K562 (cell line): ENCODE measurements around the gene TENM4. TPM values are rescaled to one million over a fixed set of nuclear protein-coding genes. Genes with fewer than 3 reads are reported as not detected.

Source experiments
- ATAC-seq: fragments of 200-7000 bp; cut with Tn5 transposase; 3 replicates; pipeline ENCODE4 v1.9.1; 2020; ENCODE audit warnings: moderate library complexity
- BruUV-seq: library from RNA; stranded (reverse); fragments of 400-500 nt; replicated peaks from 2 replicates; lab custom pipeline; 2021; lab: Mats Ljungman, UMichigan
- CTCF ChIA-PET: fragments of 300-600 bp; formaldehyde crosslinking; extraction: SDS; loops from one replicate; lab custom pipeline; 2021; ENCODE audit warnings: low intra/inter-chr PET ratio; lab: Yijun Ruan, JAX
- POLR2A ChIA-PET: fragments of 300-600, 350-650 bp; sonication (Branson Sonifier 250); formaldehyde crosslinking; extraction: SDS; loops from one replicate; lab custom pipeline; 2021; ENCODE audit warnings: antibody characterized with exemption, inconsistent platforms; lab: Yijun Ruan, JAX
- DNase-seq, 4 experiments: peaks; one replicate each; pipeline versions ENCODE4 v3.0.0 to v3.0.0-alpha.2; 2011 to 2018; ENCODE audit warnings: low spot score in 3 of 4, mixed read lengths in 3 of 4; ENCODE audit errors: extremely low read depth in 1 of 4
- FAIRE-seq: peaks from 2 replicates; lab custom pipeline; 2011; peaks lifted over from hg19 to GRCh38; lab: Jason Lieb, UNC
- H2AFZ ChIP-seq: 2 replicates; pipeline ENCODE4 v1.6.0; 2011; ENCODE audit warnings: low read depth, low read length, control low read depth, inconsistent platforms
- H3K27ac ChIP-seq: fragments of 200-600 bp; 3 replicates; pipeline ENCODE4 v1.8.0; 2011; ENCODE audit warnings: low read depth, mild to moderate bottlenecking, control low read depth, inconsistent platforms, low read length, moderate library complexity, mixed read lengths; ENCODE audit errors: extremely low read depth
- H3K27me3 ChIP-seq, 2 experiments: fragments of 300-600 bp in 1 of 2; 2 replicates in 1 of 2; 3 replicates in 1 of 2; pipeline versions ENCODE4 v1.6.0 to v1.8.0; 2011; ENCODE audit warnings: inconsistent platforms in 2 of 2, low read length in 2 of 2, mild to moderate bottlenecking in 1 of 2, mixed read lengths in 1 of 2, moderate library complexity in 1 of 2; ENCODE audit not compliant: control insufficient read depth in 2 of 2, insufficient read depth in 2 of 2
- H3K36me3 ChIP-seq: fragments of 300-600 bp; 3 replicates; pipeline ENCODE4 v1.8.0; 2011; ENCODE audit warnings: mild to moderate bottlenecking, low read length, inconsistent platforms; ENCODE audit not compliant: control insufficient read depth, insufficient read depth
- H3K4me1 ChIP-seq, 2 experiments: fragments of 200-600 bp in 1 of 2; replicated peaks in 1 of 2; 2 replicates in 1 of 2; 3 replicates in 1 of 2; pipeline versions ENCODE4 v1.5.1 to v1.8.0; 2011; ENCODE audit warnings: inconsistent platforms in 2 of 2, low read length in 2 of 2, mild to moderate bottlenecking in 1 of 2, mixed read lengths in 1 of 2, moderate library complexity in 1 of 2; ENCODE audit not compliant: control insufficient read depth in 2 of 2, insufficient read depth in 2 of 2
- H3K4me2 ChIP-seq: 2 replicates; pipeline ENCODE4 v1.6.1; 2011; ENCODE audit warnings: low read length, control low read depth, inconsistent platforms, mixed read lengths; ENCODE audit not compliant: insufficient read depth
- H3K4me3 ChIP-seq: fragments of 200-600 bp; sonication (generic), shearing (Covaris generic); 2 replicates; pipeline ENCODE4 v1.5.1; 2016; ENCODE audit warnings: control low read depth, inconsistent platforms
- H3K79me2 ChIP-seq: fragments of 200-600 bp; 3 replicates; pipeline ENCODE4 v1.8.0; 2011; ENCODE audit warnings: low read length, inconsistent platforms; ENCODE audit not compliant: control insufficient read depth, insufficient read depth
- H3K9ac ChIP-seq, 2 experiments: 2 replicates each; pipeline versions ENCODE4 v1.6.0 to v1.6.1; 2011; ENCODE audit warnings: low read depth in 2 of 2, low read length in 2 of 2, control low read depth in 1 of 2, inconsistent platforms in 1 of 2, mild to moderate bottlenecking in 1 of 2, mixed read lengths in 1 of 2; ENCODE audit not compliant: insufficient read depth in 1 of 2
- H3K9me1 ChIP-seq: one replicate; pipeline ENCODE4 v1.6.0; 2011; ENCODE audit warnings: inconsistent platforms, mild to moderate bottlenecking, low read length, moderate library complexity; ENCODE audit not compliant: control insufficient read depth, insufficient read depth
- H3K9me3 ChIP-seq: replicated peaks from 2 replicates; pipeline ENCODE4 v1.5.1; 2011; ENCODE audit warnings: low read depth, low read length, inconsistent platforms; ENCODE audit not compliant: control insufficient read depth, insufficient read depth
- H4K20me1 ChIP-seq: replicated peaks from 2 replicates; pipeline ENCODE4 v1.6.1; 2011; ENCODE audit warnings: low read length, inconsistent platforms, mixed read lengths; ENCODE audit not compliant: control insufficient read depth, insufficient read depth
- CAMTA2 ChIP-seq: fragments of 250-450 bp; sonication (Bioruptor Pico); conservative IDR thresholded peaks from 2 replicates; pipeline ENCODE4 v1.5.1; 2022
- CEBPG ChIP-seq, 3 experiments: fragments of 200-800 bp in 1 of 3; sonication (Bioruptor generic) in 1 of 3; sonication (generic) in 1 of 3; formaldehyde crosslinking in 1 of 3; IDR thresholded peaks in 2 of 3; conservative IDR thresholded peaks in 1 of 3; 2 replicates each; pipeline versions ENCODE4 v1.6.1 to v1.8.0; 2016 to 2022; ENCODE audit warnings: missing compliant biosample characterization in 2 of 3, missing genetic modification characterization in 2 of 3, mild to moderate bottlenecking in 1 of 3, missing genetic modification reagents in 1 of 3
- ETV5 ChIP-seq: sonication (generic); formaldehyde crosslinking; IDR thresholded peaks from 2 replicates; pipeline ENCODE4 v1.4.0; 2020; ENCODE audit warnings: low read depth, mild to moderate bottlenecking, missing genetic modification reagents
- GTF2E2 ChIP-seq: fragments of 200-800 bp; sonication (Bioruptor generic); IDR thresholded peaks from 2 replicates; pipeline ENCODE4 v1.6.1; 2016; ENCODE audit warnings: missing genetic modification characterization, missing compliant biosample characterization
- HEY1 ChIP-seq: fragments of 250-450 bp; sonication (Bioruptor Pico); IDR thresholded peaks from 2 replicates; pipeline ENCODE4 v1.5.0; 2020; ENCODE audit warnings: mild to moderate bottlenecking, moderate library complexity, borderline replicate concordance
- KAT8 ChIP-seq: fragments of 450-650 bp; IDR thresholded peaks from 2 replicates; pipeline ENCODE4 v1.6.1; 2016; ENCODE audit warnings: low read depth, mild to moderate bottlenecking
- KDM4B ChIP-seq, 2 experiments: fragments of 450-650 bp in 1 of 2; sonication (generic) in 1 of 2; IDR thresholded peaks; 2 replicates each; pipeline ENCODE4 v1.6.1; 2016 to 2017; ENCODE audit warnings: borderline replicate concordance in 2 of 2, antibody characterized with exemption in 1 of 2, low read depth in 1 of 2, mild to moderate bottlenecking in 1 of 2
- KLF1 ChIP-seq: fragments of 450-650 bp; IDR thresholded peaks from 2 replicates; pipeline ENCODE4 v1.6.1; 2016; ENCODE audit warnings: missing genetic modification characterization, missing compliant biosample characterization
- MBD2 ChIP-seq: sonication (generic); IDR thresholded peaks from 2 replicates; pipeline ENCODE4 v1.6.1; 2016; ENCODE audit warnings: low read depth, borderline replicate concordance
- MEF2D ChIP-seq: conservative IDR thresholded peaks from 2 replicates; pipeline ENCODE4 v1.6.1; 2016; ENCODE audit warnings: low read depth, missing genetic modification characterization, missing compliant biosample characterization
- MEIS2 ChIP-seq: fragments of 450-650 bp; IDR thresholded peaks from 2 replicates; pipeline ENCODE4 v1.6.1; 2014; ENCODE audit warnings: mild to moderate bottlenecking; ENCODE audit not compliant: partially characterized antibody
- MTA2 ChIP-seq: fragments of 450-650 bp; IDR thresholded peaks from 2 replicates; pipeline ENCODE4 v1.6.1; 2016; ENCODE audit warnings: low read depth
- MTF1 ChIP-seq: fragments of 250-450 bp; sonication (Bioruptor Pico); IDR thresholded peaks from 2 replicates; pipeline ENCODE4 v1.9.0; 2021; ENCODE audit warnings: moderate library complexity, mild to moderate bottlenecking, inconsistent platforms, borderline replicate concordance
- NR3C1 ChIP-seq: sonication (generic); formaldehyde crosslinking; IDR thresholded peaks from 2 replicates; pipeline ENCODE4 v1.8.1; 2022; ENCODE audit warnings: missing genetic modification reagents
- POLR2A ChIP-seq: fragments of 450-650 bp; conservative IDR thresholded peaks from 2 replicates; pipeline ENCODE4 v1.6.1; 2016
- RBBP5 ChIP-seq: fragments of 200-600 bp; sonication (generic); IDR thresholded peaks from 2 replicates; pipeline ENCODE4 v1.6.1; 2012; ENCODE audit warnings: borderline replicate concordance, mild to moderate bottlenecking, low read length, control low read depth, inconsistent platforms; ENCODE audit not compliant: insufficient read depth, poor library complexity, severe bottlenecking
- RHOXF2B ChIP-seq: fragments of 250-450 bp; sonication (Bioruptor Pico); conservative IDR thresholded peaks from 2 replicates; pipeline ENCODE4 v1.5.1; 2021
- SETDB1 ChIP-seq: IDR thresholded peaks from one replicate; pipeline ENCODE4 v1.6.1; 2012; ENCODE audit warnings: low read length, control low read depth, inconsistent platforms
- SMARCB1 ChIP-seq: IDR thresholded peaks from 2 replicates; pipeline ENCODE4 v1.6.1; 2011; ENCODE audit warnings: improper control_type of control experiment, low read depth; ENCODE audit not compliant: insufficient read length
- TFAM ChIP-seq: fragments of 250-450 bp; sonication (Bioruptor Pico); conservative IDR thresholded peaks from 2 replicates; pipeline ENCODE4 v1.5.0; 2021; ENCODE audit warnings: mild to moderate bottlenecking, moderate library complexity
- ZC3H8 ChIP-seq: fragments of 450-650 bp; IDR thresholded peaks from 2 replicates; pipeline ENCODE4 v1.6.1; 2017
- WGBS: fragments of 100-300 bp; shearing (Covaris generic); methylation state at CpG from one replicate; pipeline ENCODE4 v1.1.6; 2016; ENCODE audit warnings: low coverage, mixed read lengths; ENCODE audit not compliant: insufficient coverage; ENCODE audit errors: missing lambda C conversion rate; 5-methylcytosine and 5-hydroxymethylcytosine counted together
- in situ Hi-C: fragments of 300-500 bp; cut with MboI; formaldehyde crosslinking; loops from 4 replicates; pipeline ENCODE4 v1.15.0; 2018; ENCODE audit warnings: inconsistent platforms, mixed read lengths
- intact Hi-C: fragments of 100-400 bp; cut with micrococcal nuclease; formaldehyde crosslinking; loops from 2 replicates; pipeline ENCODE4 v1.14.2; 2022
- polyA plus RNA-seq, 8 experiments: library from polyadenylated mRNA; depleted of rRNA in 4 of 8; stranded (reverse) in 5 of 8; unstranded in 3 of 8; fragments of >200 nt; fragmentation: Nextera tagmentation in 2 of 8; fragmentation: Illumina TruSeq in 1 of 8; extraction: Ambion mirVana in 2 of 8; extraction: Trizol in 1 of 8; gene quantifications; 2 replicates each; pipeline versions ENCODE4 v1.2.1 to v1.2.3, GENCODE V29; 2011 to 2014; ENCODE audit warnings: inconsistent platforms in 1 of 8, missing spikeins in 1 of 8
- total RNA-seq, 7 experiments: library from RNA; depleted of rRNA in 6 of 7; stranded (reverse); fragments of >200 nt in 6 of 7; fragmentation: Illumina TruSeq in 2 of 7; extraction: Trizol in 2 of 7; gene quantifications; 2 replicates each; pipeline versions ENCODE4 v1.2.1 to v1.2.3, GENCODE V29; 2011 to 2021; ENCODE audit warnings: low replicate concordance in 1 of 7
- TF ChIP-seq, protein P1 (sequence below): fragments of 450-650 bp; IDR thresholded peaks from 2 replicates; pipeline ENCODE4 v1.6.1; 2016; ENCODE audit warnings: borderline replicate concordance

The TENM4 gene
- total and polyA plus RNA-seq, 9 of the 15 experiments (the other 6 are each of a cell fraction or from before 2014, with no cell fraction given): 0.16 TPM; not detected in 8

DNA sequence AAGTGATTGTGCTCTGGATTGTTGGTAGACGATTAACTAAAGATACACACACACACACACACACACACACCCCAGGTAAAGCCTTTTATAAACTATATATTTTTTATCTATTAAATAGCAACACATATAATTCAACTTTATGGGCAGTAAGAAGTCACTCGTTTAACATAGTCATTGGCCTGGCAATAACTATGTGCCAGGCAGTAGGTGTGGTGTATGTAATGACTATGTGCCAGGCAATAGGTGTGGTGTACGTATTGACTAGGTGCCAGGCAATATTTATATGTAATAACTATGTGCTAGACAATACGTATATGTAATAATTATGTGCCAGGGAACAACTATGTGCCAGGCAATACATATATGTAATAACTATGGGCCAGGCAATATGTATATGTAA lies 40.0 kb upstream of the TENM4 start (continued):
- TF ChIP-seq RBBP5: no peak
- no peak for TF ChIP-seq ETV5
- TF ChIP-seq, all 486 proteins: peak for 0

DNA sequence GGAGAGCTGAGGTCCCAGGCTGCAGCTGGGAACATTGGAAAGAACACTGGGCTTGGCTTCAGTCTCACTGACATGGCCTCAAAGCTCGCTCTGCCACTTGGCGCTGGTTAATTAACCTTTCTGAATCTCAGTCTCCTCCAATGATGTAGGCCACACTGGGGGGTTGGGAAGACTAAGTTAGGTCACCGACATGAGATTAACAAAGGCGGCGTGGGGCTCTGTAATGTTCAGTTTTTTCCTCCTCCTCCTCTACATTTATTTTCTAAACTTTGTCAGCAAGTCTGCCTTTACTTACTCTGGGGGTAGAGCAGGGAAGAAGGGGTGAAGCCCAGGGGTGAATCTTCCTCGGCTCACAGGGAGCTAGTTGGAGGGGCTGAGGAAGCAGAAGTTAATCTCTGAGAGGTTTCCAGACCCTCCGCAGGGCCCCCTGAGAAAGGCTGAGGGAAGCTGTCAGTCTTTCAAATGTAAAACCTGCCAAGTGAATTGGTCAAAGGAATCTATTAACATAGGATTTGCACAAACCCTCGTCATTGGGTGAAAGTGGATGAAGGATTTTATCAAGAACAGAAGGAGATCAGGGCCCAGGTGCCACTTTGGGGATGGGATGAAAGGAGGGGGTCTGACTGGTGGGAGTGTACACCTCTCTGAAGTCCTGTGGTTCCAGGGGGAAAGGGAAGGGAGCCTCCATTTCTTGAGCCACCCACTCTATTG lies 32.1 kb upstream of the TENM4 start:
- Histone ChIP-seq H4K20me1 (no peaks in the 10 kb centered on the region), H3K4me3 (no peak overlapping the region), H3K9me3 (no peaks in the 10 kb centered on the region), H3K4me1 (no peaks in the 10 kb centered on the region), H3K27ac (no peak overlapping the region), H3K79me2 (no peaks in the 10 kb centered on the region), H3K9me1 (no peaks in the 10 kb centered on the region), H3K4me2 (no peak overlapping the region), H3K36me3 (no peaks in the 10 kb centered on the region), H3K27me3 (no peaks in the 10 kb centered on the region), H2AFZ (no peak overlapping the region), H3K9ac (no peak overlapping the region)
- 2% methylated on average over 8 of the region's 8 CpGs for WGBS
- ATAC-seq (no peak), FAIRE-seq (no peak), DNase-seq (no peak)
- no TSS peak for BruUV-seq
- CTCF ChIA-PET: interaction anchor here (1.1 kb wide), 1 partner anchor 828 kb away, joined by 4 read pairs; no protein-coding TSS in a partner anchor
- intact Hi-C loops: no loop called here
- in situ Hi-C loops: no loop called here
- TF ChIP-seq TFAM (CRISPR knock-in tag) (no peak), HEY1 (CRISPR knock-in tag) (no peak), RHOXF2B (no peak), MTA2 (no peak), MEF2D (no peak), GTF2E2 (tag) (no peak), CAMTA2 (CRISPR knock-in tag) (no peak), MTF1 (CRISPR knock-in tag) (no peak), MEIS2 (no peak), KLF1 (no peak), CEBPG (CRISPR knock-in tag; IDR thresholded peaks at IDR 0.05) (no peak), CEBPG (tag; conservative IDR thresholded peaks at IDR 0.05 in 1 of 2, IDR thresholded peaks at IDR 0.05 in 1 of 2) (no peak), SMARCB1 (no peak), KDM4B (IDR thresholded peaks at IDR 0.05; ENCODE audit: borderline replicate concordance in 2 of 2, low read depth in 1 of 2) (no peak), NR3C1 (no peak), KAT8 (no peak), POLR2A (no peak), ZC3H8 (no peak), MBD2 (no peak), SETDB1 (no peak)
- TF ChIP-seq, protein P1, sequence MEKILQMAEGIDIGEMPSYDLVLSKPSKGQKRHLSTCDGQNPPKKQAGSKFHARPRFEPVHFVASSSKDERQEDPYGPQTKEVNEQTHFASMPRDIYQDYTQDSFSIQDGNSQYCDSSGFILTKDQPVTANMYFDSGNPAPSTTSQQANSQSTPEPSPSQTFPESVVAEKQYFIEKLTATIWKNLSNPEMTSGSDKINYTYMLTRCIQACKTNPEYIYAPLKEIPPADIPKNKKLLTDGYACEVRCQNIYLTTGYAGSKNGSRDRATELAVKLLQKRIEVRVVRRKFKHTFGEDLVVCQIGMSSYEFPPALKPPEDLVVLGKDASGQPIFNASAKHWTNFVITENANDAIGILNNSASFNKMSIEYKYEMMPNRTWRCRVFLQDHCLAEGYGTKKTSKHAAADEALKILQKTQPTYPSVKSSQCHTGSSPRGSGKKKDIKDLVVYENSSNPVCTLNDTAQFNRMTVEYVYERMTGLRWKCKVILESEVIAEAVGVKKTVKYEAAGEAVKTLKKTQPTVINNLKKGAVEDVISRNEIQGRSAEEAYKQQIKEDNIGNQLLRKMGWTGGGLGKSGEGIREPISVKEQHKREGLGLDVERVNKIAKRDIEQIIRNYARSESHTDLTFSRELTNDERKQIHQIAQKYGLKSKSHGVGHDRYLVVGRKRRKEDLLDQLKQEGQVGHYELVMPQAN: no peak
- POLR2A ChIA-PET: interaction anchor here (0.7 kb wide), 1 partner anchor 219 kb away, joined by 3 read pairs; no protein-coding TSS in a partner anchor
